Stimulated activated CD4-positive, alpha-beta T cell treated with anti-CD3 and anti-CD28 coated beads, Interleukin-4, amount 100 ng/mL, for 1 hour (primary cell): Measurements from ENCODE around the gene PLEKHA8.

Experiments used
- DNase-seq: peaks from one replicate; pipeline ENCODE4 v3.0.0-alpha.2; 2020

Gene PLEKHA8

DNA sequence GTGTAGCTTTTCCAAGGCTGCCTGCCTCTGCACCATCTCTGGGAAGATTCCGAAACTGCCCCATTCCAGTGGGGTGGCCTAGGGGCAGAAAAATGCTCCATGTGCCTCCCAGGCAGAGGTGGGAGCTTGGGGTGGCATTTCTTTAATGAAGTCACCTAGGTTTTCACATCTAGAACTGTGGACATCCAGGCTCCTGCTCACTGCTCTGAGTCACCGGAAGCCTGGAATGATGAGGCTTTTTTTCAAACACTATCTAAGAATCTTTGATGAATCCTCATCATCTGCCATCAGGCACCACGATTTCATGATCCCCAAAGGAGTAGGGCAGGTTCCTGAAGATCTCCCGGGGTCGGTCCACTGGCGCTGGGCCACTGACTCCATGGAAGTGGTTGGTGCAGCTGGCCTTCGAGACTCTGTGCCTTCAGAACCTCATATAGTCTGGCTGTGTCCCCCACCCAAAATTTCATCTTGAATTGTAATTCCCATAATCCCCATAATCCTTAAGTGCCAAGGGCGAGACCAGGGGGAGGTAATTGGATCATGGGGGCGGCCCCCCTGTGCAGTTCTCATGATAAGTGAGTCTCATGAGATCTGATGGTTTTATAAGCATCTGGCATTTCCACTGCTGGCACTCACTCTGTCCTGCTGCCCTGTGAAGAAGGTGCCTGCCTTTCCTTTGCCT, 143.7 kb downstream of the PLEKHA8 start:
- DNase-seq: no peak

DNA sequence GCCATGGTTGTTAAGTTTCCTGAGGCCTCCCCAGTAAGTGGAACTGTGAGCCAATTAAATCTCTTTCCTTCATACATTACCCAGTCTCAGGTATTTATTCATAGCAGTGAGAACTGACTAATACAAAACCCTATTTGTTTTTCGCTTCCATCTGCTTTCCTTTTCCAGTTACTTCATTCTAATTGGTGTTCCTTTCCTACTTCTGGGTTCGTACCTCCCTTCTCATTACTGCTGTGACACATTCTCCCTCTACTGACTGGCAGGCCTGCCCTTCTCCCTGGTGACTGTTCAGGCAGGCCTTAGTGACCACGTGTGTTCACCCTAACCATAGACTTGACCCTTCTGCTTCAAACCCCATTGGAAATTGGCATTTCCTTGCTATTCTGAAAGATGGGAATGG, 144.2 kb downstream of the PLEKHA8 start:
- no peak for DNase-seq

DNA sequence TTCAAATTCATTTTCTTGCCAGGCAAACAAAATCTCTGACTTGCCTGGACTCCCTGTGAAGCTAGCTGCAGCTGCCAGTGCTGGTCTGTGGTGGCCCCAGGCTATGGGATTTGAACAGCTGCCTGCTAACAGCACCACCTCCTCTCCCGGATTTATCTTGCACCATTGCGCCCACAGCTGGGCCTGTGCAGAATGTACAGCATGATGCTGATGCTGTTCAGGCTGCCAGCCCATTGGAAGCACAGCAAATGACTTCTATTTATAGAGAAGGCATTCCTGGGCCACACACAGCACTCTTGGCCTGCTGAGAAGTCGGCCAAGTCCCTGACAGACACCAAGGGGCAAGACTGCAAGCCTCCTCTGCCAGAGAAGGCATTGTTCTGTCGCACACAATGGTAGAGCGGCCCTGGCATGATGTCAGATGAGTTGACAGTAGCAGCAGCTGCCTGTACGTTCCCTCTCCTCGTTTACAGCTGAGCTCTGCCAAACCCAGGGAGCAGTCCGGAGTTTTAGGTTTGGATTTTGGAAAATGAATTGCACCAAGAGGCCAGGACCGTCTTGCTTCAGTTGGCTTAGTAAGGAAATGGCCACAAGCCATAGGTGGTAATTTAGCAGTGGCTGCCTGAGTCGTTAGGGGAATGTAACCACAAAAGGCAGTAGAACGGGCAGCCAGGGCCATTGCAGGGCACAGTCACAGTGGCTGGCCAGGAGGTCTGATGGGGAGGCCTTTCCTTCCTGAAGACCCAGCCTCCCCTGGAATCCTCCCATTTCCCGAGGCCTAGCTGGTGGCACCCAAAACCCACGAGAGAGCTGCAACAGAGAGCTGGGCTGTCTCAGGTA, 145.1 kb downstream of the PLEKHA8 start:
- no peak for DNase-seq

DNA sequence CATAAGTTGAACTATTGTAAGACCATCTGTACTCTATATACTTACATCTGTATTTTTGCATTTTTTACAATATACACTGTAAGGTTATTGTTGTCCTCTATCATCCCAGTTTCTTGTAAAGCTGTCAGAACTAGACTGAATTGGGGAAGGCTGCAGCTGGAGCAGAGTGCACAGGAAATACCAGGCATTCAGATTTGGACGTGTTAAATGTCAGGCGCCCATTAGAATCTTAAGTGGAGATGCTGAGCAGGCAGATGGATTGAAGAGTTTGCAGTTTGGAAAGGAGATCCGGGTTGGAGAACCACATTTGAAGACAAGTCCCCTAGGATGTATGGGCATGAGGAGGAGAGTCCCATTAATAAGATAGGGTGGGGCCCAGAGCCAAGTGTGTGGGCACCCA, 147.0 kb downstream of the PLEKHA8 start:
- no peak for DNase-seq

DNA sequence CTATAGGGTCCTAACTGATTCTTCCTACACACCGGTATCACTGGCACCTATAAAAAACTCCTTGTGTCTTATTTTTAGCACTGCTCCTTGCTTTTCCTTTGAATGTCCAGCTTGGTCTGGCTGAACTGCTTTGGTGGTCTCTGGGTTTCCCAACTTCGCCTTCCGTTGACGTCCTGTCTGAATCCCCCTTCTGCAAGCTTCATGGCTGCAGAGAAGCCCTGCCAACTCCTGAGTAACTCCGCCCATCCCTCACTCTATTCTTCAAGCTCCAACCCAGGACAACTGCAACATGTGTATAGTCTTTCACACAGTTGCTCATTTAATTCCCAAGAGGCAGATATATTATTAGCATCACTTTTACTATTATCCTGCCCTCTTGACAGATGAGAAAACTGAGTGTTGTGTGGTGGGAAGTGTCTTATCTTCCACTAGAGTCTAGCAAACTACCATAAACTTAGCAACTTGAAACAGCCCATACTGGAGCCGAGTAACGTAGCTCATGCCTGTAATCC, 147.5 kb downstream of the PLEKHA8 start:
- no peak for DNase-seq

DNA sequence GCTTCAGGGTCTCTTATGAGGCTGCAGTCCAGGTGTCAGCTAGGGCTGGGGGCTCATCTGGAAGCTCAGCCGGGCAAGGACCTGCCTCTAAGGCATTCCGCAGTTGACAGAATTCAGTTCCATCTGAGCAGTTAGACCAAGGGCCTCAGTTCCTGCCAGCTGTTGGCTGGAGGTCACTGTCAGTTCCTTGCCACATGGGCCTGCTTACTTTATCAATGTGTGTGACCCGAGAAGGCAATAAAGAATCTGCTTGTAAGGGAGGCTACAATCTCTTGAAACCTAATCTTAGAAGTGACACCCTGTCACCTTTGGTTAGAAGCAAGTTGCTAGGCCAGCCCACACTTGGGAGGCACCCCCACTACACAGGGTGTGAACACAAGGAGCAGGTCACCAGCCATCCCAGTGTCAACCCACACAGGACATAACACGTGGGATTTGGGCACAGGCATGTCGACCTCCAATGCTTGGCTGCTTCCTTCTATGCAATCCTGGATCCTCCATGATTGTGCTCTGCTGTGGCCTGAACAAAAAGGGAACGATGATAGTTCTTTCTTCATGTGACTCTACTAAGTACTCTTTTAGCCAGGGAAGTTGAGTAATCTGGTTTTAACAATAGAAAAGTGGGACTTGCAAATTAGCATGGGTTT, 148.4 kb downstream of the PLEKHA8 start:
- no peak for DNase-seq

DNA sequence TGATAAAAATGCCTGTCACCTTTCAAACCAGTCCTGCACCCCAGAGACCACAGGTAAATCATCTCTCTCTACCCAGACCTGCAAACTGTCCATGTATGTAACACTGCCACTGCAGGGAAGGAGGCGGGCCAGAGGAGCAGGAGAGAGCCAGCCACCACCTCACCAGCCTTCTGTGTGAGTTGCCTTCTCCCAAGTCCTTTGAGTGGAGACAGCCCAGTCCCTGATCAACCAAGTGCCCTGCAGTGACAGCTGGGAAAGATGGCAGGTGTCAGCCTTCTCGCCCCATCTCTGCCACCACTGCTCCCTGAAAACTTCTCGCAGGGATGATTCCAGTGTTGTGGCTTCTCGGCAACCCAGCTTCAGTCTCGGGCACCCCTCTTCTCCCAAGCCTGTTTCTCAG, 149.0 kb downstream of the PLEKHA8 start:
- no peak for DNase-seq

DNA sequence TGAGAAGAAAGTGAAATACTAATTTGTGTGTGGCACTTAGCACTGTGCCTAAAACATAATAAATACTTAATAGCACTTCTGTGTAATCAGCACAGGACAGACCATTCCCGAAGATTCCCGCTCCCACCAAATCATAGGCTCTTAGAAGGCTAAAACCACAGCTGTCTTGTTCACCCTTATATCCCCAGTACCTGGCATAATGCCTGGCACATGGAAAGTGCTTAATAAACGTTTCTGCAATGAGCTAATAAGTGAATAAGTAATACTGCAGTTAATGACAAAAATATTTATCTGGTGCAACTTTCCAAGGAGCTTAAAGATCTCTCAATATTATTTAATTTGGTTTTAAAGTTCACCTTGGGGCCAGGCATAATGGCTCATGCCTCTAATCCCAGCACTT, 149.8 kb downstream of the PLEKHA8 start:
- no peak for DNase-seq

DNA sequence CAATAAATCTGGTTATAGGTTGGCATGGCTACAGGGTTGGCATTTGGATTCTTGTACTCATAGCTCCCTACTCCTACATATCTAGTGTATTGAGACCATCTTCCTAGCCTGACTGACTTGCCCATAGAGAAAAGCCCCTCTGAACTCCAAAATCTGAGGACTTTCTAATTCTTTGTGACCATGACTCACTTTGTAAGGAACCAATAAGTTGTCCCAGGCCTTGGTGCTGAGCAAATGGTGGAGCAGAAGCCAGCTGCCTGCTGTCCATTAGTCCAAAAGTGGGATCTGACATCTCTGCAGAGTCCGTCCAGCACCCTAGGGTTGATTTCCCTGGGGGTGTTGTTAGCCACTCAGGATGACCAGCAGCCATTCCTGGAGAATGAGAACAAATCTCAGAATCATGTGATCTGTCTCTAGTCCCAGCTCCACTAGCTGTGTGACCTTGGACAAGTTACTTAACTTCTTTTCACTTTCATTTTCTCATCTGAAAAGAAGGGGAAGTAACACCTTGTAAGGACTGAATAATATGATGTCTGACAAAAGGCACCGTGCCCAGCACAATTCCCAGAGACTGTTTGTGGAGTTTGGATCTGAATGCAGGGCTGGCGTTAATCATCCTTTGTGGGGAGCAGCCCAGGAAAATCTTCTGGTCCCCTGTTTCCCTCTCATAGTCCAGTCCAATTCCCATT, 150.7 kb downstream of the PLEKHA8 start:
- DNase-seq: no peak
